ENCODE data around the gene PTPRM. TPM values are rescaled to one million over a fixed set of nuclear protein-coding genes. Genes with fewer than 3 reads are reported as not detected.

Gene PTPRM
- total and polyA plus RNA-seq, 2 donors (not counting 3 experiments of a cell fraction or from before 2014, with no cell fraction given) = 37.4 to 43.7 TPM

DNA sequence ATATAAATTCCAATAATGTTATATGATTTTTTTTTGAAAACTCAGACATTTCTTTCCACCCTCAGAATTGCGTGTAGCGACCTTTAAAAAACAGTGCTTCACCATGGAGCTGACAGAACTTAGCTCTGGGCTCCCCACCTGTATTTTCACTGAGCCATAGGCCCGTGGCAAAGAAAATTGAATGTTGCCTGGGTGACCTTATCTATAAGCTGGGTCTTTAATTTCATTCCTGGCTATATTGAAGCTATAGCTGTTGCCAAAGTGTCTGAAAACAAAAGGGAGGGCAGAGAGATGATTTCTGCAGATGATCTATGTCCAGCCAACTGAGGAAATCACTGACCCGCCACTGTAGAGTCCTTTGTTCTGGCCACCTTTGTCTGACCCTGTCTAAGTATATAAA is 411.7 kb downstream of the PTPRM start:
- Histone ChIP-seq H4K20me1 (replicated peaks; ENCODE audit: control insufficient read depth, extremely low read depth, insufficient read depth, low read length) (no peaks in the 10 kb centered on the region), H3K27ac (ENCODE audit: insufficient read depth, low read depth, low read length) (no peak overlapping the region), H3K9me3 (replicated peaks; ENCODE audit: control insufficient read depth, insufficient read depth, low read length) (no peaks in the 10 kb centered on the region), H3K4me1 (ENCODE audit: control insufficient read depth, extremely low read depth, insufficient read depth, low read length) (no peaks in the 10 kb centered on the region), H3K79me2 (ENCODE audit: control insufficient read depth, insufficient read depth, low read length) (no peaks in the 10 kb centered on the region), H3K27me3 (ENCODE audit: control insufficient read depth in 2 of 2, insufficient read depth in 2 of 2, low read length in 2 of 2) (no peaks in the 10 kb centered on the region), H3K36me3 (ENCODE audit: control insufficient read depth in 2 of 2, extremely low read depth in 1 of 2, insufficient read depth in 2 of 2, low read length in 2 of 2) (no peaks in the 10 kb centered on the region), H3K4me3 (replicated peaks in 1 of 3; ENCODE audit: insufficient read depth in 1 of 3, low read depth in 1 of 3, low read length in 3 of 3) (no peak overlapping the region), H3K9ac (replicated peaks; ENCODE audit: extremely low read depth, insufficient read depth, low read length) (no peak overlapping the region), H2AFZ (ENCODE audit: low read depth, low read length) (no peak overlapping the region), H3K9me1 (replicated peaks; ENCODE audit: control insufficient read depth, extremely low read depth, insufficient read depth, low read length) (no peaks in the 10 kb centered on the region), H3K4me2 (ENCODE audit: insufficient read depth, low read length) (no peak overlapping the region)
- dilution Hi-C loops (cut with MboI; ENCODE audit: extremely low pct_ligation_motif_present, low sequenced_read_pairs) = no loop called here
- ChIA-PET CTCF (interaction anchor here (1.1 to 2.1 kb wide), 3 partner anchors 23 to 189 kb away, joined by 4 to 10 read pairs (median 7); no protein-coding TSS in a partner anchor), POLR2A (no interaction called here)
- no peak for FAIRE-seq
- TF ChIP-seq, protein P1, sequence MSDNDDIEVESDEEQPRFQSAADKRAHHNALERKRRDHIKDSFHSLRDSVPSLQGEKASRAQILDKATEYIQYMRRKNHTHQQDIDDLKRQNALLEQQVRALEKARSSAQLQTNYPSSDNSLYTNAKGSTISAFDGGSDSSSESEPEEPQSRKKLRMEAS (IDR thresholded peaks at IDR 0.05; ENCODE audit: insufficient read depth, insufficient read length) = no peak
- TF ChIP-seq POLR2A (IDR thresholded peaks at IDR 0.05; ENCODE audit: low read depth, low read length) (no peak), MYC (IDR thresholded peaks at IDR 0.05; ENCODE audit: low read depth, low read length) (no peak), GATA2 (IDR thresholded peaks at IDR 0.05; ENCODE audit: insufficient read depth, insufficient read length, low read depth, low read length) (no peak), JUN (IDR thresholded peaks at IDR 0.05; ENCODE audit: borderline replicate concordance, insufficient read depth, insufficient read length, low read depth) (no peak), EZH2 (IDR thresholded peaks at IDR 0.05; ENCODE audit: borderline replicate concordance, low read depth, low read length, severe bottlenecking) (no peak), FOS (IDR thresholded peaks at IDR 0.05; ENCODE audit: borderline replicate concordance, insufficient read depth, low read length) (no peak), POLR2AphosphoS5 (IDR thresholded peaks at IDR 0.05; ENCODE audit: insufficient read depth, low read depth, low read length) (no peak)
- TF ChIP-seq, protein P2, sequence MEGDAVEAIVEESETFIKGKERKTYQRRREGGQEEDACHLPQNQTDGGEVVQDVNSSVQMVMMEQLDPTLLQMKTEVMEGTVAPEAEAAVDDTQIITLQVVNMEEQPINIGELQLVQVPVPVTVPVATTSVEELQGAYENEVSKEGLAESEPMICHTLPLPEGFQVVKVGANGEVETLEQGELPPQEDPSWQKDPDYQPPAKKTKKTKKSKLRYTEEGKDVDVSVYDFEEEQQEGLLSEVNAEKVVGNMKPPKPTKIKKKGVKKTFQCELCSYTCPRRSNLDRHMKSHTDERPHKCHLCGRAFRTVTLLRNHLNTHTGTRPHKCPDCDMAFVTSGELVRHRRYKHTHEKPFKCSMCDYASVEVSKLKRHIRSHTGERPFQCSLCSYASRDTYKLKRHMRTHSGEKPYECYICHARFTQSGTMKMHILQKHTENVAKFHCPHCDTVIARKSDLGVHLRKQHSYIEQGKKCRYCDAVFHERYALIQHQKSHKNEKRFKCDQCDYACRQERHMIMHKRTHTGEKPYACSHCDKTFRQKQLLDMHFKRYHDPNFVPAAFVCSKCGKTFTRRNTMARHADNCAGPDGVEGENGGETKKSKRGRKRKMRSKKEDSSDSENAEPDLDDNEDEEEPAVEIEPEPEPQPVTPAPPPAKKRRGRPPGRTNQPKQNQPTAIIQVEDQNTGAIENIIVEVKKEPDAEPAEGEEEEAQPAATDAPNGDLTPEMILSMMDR (IDR thresholded peaks at IDR 0.05; ENCODE audit: extremely low read depth in 1 of 2, insufficient read depth in 1 of 2, low read depth in 1 of 2, low read length in 2 of 2) = no peak
- intact Hi-C loops (cut with micrococcal nuclease) = no loop called here
- no TSS peak for BruUV-seq (replicated peaks)
- DNase-seq (ENCODE audit: low read depth, low spot score) = no peak

All from endothelial cell of umbilical vein (primary cell).